Measurements from ENCODE around the gene PNLDC1.

DNA sequence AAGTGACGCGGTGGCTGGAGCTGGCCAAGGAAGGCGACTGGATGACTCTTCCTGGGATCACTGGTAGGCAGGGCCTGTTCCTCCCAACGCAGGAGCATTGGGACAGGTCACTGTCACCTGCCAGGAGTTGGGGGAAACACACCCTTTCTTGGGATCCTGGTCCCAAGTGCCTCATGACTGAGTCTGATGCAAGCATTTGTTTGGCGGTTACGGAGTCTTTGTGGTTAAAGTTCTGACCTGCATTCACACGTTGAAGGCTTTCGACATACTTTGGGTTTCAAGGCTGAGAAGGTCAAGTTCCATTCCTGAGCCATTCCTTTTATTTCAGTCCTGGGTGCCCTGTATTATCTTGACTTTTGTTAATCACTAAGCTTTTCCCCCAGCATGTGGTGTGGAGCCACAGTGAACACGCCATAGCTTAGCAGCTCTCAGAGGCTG, 6.0 kb downstream of the PNLDC1 start:
- TF ChIP-seq, protein P1, sequence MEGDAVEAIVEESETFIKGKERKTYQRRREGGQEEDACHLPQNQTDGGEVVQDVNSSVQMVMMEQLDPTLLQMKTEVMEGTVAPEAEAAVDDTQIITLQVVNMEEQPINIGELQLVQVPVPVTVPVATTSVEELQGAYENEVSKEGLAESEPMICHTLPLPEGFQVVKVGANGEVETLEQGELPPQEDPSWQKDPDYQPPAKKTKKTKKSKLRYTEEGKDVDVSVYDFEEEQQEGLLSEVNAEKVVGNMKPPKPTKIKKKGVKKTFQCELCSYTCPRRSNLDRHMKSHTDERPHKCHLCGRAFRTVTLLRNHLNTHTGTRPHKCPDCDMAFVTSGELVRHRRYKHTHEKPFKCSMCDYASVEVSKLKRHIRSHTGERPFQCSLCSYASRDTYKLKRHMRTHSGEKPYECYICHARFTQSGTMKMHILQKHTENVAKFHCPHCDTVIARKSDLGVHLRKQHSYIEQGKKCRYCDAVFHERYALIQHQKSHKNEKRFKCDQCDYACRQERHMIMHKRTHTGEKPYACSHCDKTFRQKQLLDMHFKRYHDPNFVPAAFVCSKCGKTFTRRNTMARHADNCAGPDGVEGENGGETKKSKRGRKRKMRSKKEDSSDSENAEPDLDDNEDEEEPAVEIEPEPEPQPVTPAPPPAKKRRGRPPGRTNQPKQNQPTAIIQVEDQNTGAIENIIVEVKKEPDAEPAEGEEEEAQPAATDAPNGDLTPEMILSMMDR (IDR thresholded peaks at IDR 0.05) = no peak
- TF ChIP-seq POLR2A (IDR thresholded peaks at IDR 0.05) = no peak

Measured in heart left ventricle (tissue), 13 donors.